ENCODE measurements around the gene APCDD1L.
A peak's percentile ranks its signal among the peaks of the same experiment; 100 is the strongest.

APCDD1L gene

DNA sequence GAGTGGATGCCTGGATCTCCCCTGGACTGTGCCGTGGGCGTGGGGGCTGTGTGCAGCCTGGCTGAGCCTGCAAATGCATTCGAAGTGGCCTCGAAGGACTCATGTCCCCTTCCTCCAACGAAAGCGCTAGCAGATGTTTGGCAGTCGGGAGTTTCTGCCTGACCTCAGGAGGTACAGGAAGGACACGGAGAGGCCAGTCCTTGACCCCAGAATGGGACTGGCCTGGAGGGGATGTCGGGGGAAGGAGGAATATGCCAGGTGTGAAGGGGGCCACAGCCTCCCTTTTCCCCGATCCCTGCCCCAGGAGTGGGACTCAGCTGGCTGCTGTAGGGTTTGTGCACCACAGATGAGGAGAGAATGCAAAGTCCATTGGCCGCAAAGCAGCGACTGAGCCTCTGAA lies 45.6 kb downstream of the APCDD1L start:
- intact Hi-C loops (cut with DNase I), result no loop called here
- peak in 1 of 10 donors; percentile 67 for DNase-seq

DNA sequence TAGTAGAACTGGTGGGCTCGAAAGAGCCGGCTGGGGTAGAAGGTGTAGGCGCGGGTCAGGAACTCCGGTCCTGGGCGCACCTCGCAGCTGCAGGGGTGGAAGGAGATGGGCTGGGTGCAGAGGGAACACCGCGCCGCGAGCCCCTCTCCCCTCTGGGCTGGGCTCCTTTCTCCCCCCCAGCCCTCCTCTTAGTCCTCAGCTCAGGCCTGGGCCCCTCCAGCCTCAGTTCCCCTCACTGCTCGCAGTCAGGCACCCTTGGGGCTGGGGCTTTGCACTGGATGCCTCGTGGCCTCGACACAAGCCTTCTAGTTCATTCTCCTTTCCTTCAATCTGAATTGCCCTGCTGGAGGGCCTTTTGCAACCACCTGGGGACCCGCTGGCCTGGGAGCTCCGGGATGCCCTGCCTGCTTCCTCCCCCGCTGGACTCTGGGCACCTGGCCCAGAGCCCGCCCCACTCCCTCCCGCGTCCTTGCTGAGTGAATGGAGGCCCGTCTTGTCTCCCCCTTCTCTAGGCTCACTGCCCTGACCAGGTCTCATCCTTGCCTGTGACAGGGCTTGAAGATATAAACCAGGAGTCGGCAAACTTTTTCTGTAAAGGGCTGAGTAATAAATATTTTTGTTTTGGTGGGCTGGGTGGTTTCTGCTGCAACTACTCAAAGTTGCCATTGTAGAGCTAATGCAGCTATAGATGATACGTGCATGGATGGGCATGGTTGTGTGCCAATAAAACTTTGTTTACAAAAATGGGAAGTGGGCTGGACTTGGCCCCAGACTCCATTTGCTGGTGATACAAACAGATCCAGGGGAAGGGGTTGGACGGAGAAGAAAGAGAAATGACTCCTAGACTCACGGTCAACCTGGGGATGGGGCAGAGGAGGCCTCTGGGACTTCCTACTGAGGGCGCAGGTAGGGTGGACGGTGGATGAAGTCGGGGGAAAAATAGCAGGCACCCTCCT lies 47.3 kb downstream of the APCDD1L start:
- DNase-seq, result peak in 1 of 10 donors; percentile 68
- intact Hi-C loops (cut with DNase I), result no loop called here

DNA sequence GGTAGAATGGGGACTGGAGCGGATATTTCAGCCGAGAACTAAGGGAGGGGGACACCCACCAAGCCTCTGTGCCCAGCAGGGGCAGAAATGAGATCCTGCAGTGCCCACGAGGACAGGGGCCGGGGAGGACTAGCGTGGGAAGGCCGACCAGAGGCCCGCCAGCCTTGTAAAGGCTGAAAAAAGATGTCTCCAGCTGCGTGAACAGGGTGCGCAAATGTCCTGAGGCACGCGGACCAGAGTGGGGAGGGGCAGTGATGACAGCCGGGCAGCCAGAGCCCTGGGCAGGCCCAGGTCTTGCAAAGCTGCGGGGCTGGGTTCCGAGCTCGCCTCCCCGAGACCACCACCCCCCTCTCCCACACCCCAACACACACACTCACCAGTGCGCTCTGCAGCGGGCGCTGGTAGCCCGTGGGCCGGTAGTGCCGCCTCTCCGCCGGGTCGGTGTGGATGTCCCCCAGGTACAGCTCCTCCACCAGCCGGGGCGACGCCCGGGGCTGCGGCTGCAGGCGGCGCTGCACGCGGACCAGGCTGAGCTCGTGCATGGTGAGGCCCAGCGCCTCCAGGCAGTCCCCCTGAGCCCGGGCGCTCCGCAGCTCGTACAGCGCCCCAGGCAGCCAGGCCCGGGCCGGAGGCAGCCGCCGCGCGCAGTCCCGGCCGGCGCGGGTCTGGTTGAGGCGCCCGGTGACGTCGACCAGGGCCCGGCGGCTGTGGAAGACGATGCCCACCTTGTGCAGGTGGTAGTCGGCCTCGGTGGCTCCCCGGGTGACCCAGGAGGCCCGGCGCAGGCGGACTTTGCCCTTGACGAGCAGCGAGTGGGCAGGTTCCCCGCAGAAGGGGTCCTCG lies 48.2 kb downstream of the APCDD1L start:
- DNase-seq, result peak in 1 of 10 donors; percentile 84
- intact Hi-C loops (cut with DNase I), result no loop called here

DNA sequence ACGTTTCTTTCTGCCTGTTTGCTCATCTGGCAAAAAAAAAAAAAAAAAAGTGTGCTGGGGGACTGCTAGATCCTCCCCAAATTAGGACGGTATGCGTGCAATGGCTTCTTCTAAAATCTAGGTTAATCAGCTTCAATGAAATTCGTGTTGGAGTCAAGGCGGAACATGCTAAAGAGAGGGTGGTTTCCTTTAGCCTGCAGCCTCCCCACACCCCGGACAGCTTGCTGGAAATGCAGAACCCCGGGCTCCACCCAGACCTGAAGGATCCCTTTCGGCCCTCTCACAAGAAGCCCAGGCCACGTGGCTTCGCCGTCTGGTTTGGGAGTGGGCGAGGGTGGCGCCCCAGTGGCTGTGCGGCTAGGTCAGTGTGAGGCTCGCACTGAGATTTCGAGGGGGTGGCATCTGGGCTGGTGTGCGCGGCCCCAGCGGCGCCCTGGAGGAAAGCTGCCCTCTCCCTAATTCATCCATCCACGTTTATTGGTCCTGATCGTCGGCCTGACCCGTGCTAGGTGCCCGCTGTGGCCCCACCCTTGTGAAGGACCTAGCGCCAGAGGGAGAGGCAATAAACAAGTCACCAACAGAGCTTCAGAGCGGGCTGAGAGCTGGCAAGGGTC lies 49.0 kb downstream of the APCDD1L start:
- no peak for DNase-seq
- intact Hi-C loops (cut with DNase I), result no loop called here

DNA sequence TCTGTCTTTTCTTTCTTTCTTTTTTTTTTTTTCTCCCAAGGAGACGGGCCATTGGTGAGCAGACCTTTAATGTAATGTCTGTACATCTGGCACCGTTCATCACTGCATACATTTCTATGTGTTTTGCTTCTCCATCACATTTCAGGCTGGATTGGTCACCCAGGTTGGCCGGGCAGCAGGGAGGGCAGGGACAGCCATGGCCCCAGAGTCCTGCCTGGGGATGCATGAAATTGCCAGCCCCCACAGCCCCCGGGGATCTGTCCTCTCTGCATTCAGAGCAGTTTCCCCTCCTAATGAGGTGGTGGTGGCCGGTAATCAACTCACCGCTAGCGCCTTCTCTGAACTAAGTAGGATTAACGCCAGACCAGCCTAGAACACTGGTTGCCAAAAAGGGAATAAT lies 50.4 kb downstream of the APCDD1L start:
- DNase-seq, result no peak
- intact Hi-C loops (cut with DNase I), result no loop called here

DNA sequence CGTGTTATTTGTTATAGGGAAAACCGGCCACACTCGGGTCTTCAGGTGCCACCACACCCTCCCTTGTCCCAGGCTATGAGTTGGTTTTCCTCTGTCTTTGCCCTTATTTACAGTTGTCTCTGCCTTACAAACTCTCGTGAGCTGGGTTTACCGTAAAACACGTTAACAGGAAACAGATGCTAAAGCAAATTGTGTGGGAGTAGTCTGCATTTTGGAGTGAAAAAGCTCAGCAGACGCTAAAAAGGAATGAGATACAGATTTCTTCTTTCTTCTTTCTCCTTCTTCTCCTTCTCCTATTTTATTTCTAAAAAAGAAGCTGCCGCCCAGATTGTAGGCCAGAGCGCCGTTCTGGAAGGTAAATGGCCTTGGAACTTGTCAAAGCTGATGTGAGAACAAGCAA lies 51.9 kb downstream of the APCDD1L start:
- intact Hi-C loops (cut with DNase I), result no loop called here
- no peak for DNase-seq

DNA sequence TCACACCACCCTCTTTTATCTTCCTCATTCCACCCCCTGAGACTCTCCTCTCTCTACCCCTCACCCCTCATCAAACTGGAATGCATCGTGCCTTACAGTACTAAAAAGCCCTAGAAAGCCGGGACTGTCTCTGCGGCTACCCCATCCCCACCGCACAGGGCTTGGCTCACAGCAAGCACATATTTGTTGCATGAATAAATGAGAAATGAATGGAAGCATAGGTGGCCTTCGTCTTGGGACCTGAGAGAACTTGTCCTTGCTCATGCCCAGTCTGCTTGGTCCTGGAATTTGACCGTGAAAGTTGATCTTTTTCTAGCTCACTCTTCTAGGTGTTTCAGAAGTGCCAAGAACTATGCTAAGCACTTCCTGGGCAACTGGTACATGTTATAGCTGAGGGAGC lies 53.3 kb downstream of the APCDD1L start:
- intact Hi-C loops (cut with DNase I), result no loop called here
- no peak for DNase-seq

DNA sequence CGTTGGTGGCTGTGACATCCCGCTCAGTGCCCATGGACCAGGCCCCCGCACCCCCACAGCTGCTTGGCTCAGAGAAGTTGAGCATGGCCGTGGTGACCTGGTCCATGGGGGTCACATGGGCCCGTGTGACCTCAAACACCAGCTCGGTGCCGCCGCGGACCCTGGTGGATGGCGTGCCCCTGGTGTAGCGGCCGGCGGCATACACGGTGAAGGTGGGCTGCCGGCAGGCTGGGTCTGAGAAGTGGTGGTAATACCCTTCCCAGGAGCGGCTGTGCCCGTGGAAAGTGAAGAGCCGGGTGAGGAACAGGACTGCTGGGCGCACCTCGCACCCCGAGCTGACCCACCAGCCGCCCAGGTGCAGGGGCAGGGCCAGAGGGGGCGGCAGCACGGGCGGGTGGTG lies 54.1 kb downstream of the APCDD1L start:
- DNase-seq, result no peak
- intact Hi-C loops (cut with DNase I), result no loop called here

DNA sequence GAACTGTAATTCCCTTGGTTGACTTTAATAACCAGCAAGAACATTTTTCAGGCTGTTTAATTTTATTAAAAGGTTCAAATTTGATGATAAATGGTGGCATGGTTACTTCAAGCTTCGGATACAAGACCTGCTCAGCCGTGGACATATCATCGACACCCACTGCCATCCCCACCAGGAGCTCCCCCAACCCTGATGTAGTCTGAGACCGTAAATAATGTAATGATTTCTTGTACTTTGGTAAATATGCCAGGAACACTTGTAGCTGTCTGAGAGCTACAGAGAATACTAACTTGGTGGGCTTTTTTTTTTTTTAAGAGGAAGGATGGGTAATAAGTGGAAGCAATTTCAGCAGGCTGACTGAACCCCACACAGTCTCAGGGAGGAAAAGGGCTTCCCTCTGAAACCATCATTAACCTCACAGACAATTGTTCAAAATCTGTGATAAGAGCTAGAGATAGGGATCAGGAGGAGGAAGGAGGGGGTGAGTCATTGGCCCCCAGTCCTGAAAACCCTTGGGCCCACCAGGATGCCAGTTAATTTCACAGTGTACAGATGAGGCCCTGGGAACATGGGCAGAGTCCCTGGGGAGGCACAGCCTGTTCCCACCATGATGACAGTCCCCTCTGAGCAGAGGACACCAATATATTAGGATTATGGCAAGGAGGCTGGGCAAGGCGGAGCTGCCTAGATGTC lies 56.0 kb downstream of the APCDD1L start:
- intact Hi-C loops (cut with DNase I), result no loop called here
- no peak for DNase-seq

DNA sequence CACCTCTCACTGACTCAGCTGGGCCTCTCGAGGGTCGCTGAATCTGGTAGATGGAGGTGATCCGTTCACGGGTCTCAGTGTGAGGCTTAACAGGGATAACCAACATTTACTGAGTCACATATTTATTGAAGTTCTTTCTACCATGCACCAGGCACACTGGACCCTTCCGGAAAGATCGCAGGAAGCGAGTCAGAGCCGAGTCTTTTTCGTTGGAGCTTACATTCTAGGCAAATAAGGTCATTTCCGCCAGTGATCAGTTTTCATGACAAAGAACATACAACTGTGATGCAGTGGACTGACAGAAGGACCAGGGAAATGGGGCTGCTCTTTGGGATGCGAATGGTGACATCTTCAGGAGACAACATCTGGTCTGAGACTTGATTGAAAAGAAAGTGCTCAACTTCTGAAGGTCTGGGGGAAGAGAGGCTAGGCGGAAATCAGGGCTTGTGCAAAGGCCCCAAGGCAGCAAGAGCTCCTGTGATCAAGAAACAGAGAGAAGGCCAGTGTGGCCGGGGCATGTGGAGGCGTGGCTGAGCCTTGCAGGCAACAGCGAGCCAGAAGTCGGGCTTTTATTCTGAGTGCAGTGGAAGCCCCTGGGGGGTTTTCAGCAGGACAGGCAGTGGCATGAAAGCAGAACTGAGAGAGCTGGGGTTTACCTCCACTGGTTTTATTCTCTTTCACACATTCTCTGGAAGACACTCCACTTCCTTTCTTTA lies 56.7 kb downstream of the APCDD1L start:
- intact Hi-C loops (cut with DNase I), result no loop called here
- no peak for DNase-seq

DNA sequence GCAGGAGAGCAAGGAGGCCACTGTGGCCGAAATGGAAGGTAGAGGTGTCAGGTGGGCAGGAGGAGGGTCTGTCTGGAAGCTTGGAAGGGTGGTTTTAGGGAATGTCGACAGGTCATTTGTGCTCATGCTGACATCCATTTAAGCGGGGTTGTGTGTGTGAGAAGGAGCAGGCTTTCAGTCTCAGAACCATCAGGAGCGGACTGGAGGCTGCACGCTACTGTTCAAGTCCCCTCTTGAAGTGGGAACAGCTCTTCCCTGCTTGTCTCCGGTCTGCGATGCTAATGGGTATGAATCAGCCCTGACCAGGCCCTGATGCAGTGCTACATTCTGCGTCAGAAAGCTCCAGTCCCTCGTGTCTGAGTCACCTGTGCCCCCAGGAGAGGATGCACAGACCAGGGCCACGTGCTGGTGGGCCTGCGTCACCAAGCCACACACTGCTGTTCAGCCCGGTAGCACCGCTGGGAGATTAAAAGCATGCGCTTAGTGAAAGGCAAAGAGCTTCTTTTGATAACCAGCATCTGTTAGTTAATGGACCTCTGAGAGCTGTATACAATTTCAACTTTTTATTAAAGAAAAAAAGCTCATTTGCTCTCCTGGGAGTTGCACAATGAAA lies 58.0 kb downstream of the APCDD1L start:
- intact Hi-C loops (cut with DNase I), result no loop called here
- no peak for DNase-seq

DNA sequence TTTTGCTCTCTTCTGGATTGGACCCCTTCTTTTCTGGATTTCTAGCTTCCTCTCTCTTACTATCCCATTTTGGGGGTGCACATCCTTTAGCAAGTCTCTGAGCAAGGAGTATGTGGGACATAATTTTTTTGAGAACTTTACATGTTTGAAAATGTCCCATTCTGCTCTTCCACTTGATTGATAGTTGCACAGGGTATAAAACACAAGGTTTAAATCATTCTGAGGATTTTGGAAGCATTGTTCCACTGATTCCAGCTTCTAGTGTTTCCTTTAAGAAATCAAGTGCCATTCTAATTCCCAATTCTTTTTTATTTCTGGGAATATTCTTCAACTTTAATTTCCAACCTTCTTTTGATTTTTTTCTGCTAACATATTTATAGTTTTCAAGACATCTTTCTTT lies 60.7 kb downstream of the APCDD1L start:
- intact Hi-C loops (cut with DNase I), result no loop called here
- no peak for DNase-seq

DNA sequence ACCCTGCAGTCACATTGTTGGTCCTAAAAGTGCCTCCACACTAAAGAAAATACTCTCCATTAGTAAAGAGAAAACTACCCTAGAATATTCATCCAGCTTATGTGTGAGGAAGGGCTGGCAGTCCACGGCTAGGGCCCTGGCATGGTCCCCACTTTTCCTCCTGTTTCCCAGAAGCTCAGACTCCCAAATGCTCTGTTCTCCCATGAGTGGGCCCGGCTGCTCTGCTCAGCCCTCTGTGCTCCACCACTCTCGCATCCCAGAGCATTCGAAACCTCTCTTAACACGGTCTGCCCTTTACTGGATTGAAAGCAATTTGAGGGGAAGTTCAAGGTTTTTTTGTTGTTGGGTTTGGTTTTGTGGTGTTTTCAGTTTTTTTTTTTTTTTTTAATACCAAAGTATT lies 61.8 kb downstream of the APCDD1L start:
- intact Hi-C loops (cut with DNase I), result no loop called here
- no peak for DNase-seq

DNA sequence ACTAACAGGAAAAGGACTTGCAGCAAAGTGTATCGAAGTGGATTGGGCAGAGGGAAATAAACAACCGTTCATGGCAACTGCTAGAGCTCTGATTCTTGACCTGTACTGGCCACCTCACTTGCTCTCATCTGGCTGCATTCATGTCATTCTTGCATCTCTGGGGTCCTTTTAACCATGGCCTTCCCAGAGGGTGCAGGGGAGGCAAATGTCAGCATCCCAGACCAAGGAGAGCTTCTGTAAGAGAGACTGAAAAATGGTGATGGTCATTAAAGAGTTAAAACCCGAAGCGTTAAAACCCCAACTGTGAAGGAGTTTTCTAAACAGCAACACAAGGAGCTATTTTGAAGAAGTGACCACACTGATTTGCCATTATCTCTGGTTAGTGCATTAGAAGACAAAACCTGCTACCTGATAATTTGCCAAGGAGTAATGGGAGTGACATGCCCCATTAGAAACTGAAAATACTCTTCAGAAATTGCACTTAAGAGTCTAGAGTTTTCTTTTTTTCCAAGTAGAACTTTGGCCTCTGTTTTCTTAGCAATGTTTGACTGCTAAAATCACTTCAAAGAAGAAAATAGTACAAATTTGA lies 62.4 kb downstream of the APCDD1L start:
- DNase-seq, result no peak
- intact Hi-C loops (cut with DNase I), result no loop called here

DNA sequence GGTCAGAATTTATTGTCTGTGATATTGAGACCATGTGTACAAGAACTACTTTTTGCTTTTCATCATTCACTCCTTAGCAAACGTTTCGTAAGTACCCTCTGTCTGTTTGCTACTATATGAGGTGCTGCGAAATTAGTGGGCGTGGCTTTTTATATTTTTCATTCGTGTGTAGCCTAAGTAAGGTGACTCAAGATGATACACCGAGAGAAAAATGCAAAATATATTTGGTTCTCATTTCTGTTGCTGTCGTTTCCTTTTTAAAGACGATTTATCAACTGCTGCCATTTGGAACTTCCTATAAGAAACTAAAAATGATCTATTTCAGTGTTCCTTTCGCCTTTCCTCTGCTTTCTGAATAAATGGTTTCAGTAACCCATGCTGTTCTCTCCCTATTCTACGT lies 64.9 kb downstream of the APCDD1L start:
- intact Hi-C loops (cut with DNase I), result no loop called here
- no peak for DNase-seq

DNA sequence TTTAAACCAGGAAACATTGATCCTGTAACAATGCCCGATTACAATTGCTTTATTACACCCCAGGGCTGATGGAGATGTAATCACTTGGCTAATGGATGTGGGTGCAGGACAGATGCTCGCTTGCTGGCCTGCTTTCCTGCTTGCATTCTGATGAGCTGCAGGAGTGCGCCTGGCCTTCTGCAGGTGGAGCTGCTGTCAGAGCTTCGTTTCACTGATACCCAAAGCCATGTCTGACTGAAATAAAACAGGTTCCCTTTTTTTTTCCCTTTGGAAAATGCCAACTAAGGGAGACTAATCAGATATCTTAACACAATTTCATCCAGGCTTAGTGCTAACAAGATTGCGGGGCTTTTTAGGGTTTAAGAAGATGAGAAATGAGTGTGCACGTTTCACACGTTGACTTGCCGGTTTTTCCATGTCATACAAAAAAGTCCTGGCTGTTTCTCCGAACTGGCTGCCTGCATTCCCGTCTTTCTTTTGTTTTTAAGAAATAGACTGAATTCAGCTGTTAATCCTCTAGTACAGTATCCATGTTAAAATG lies 65.4 kb downstream of the APCDD1L start:
- intact Hi-C loops (cut with DNase I), result no loop called here
- no peak for DNase-seq

DNA sequence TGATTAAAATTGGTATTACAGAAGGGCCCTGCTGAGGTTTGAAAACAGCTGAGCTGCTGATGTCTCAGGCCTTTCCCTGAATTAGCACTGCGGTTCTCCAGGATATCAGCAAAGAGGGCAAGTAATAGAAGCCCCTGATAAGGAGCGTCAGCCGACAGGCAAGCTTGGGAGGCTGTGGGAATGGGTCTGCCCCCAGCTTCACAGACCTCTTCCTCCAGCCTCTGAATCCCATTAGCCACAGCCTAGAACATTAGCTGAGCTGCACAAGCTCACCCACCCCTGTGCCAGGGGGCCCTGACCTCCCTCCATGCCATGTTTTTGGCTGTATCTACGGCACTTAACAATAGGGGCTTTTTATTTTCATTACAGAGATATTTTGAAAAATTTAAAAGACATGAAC lies 66.2 kb downstream of the APCDD1L start:
- intact Hi-C loops (cut with DNase I), result no loop called here
- no peak for DNase-seq

DNA sequence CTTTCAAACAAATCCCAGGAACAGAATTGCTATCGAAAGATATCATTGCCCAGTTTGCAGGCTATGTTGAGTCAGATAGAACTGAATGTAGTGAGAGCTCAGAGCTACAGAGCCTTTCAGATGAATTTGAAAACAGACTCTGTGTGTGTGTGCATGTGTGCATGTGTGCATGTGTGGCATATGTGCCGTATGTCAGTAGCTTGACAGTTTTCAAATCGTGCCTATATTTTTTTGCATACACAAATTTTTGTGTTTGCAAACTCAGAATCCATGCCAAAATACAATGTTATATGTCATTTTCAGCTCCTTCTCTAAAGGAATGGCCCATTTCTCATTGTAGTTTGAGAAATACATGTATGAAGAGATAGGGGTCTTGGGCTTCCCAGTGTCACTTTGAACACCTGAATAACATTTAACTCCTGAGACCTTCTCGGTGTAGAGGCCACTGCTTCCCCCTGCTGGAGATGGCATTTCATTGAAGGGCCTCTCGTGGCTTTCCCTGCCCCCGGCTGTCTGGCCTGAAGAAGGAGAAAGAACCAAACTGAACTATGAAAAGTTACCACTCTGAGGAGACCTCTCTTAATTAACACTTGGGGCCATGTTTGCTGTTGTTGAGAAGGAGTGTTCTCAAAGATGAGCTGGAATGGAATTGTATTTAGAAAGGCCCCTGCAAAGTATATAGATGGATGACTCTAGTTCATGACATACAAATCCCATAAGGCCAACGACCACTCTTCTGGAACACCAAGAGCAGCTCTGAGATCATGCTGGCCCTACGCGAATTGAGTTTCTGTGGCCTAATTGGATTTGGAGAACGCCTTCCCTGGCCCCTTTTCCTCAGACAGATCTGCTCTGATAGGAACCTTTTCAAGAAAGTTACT lies 67.4 kb downstream of the APCDD1L start:
- DNase-seq, result peak in 3 of 10 donors; percentile 10 to 42 (median 19)
- intact Hi-C loops (cut with DNase I), result loop anchor here (2.0 kb wide), 1 partner anchor 211 kb away; no protein-coding TSS in a partner anchor
